WTC11 (cell line): ENCODE results near the gene IGLL5. TPM values are rescaled to one million over a fixed set of nuclear protein-coding genes. Genes with fewer than 3 reads are reported as not detected.

Experiments
- ATAC-seq: fragments of 200-7000 bp; cut with Tn5 transposase; 2 replicates; pipeline ENCODE4 v1.10.0; 2021; ENCODE audit warnings: mild to moderate bottlenecking, moderate library complexity
- CTCF ChIA-PET: fragments of 300-600 bp; sonication (Branson Sonifier 250); formaldehyde crosslinking; loops from one replicate; lab custom pipeline; 2021; ENCODE audit warnings: antibody characterized with exemption; lab: Charles Lee
- POLR2A ChIA-PET: fragments of 350-600 bp; sonication (Branson Sonifier 250); formaldehyde crosslinking; loops from one replicate; lab custom pipeline; 2021; ENCODE audit warnings: antibody characterized with exemption; lab: Charles Lee
- DNase-seq: peaks from one replicate; pipeline ENCODE4 v3.0.0; 2021; ENCODE audit warnings: low spot score
- H3K27ac Mint-ChIP-seq: 2 replicates; pipeline ENCODE4 v1.8.0; 2021; ENCODE audit warnings: mixed read lengths
- H3K27me3 Mint-ChIP-seq: 2 replicates; pipeline ENCODE4 v1.8.0; 2021; ENCODE audit warnings: low read depth, mild to moderate bottlenecking, moderate library complexity, mixed read lengths
- H3K36me3 Mint-ChIP-seq: 2 replicates; pipeline ENCODE4 v1.8.0; 2021; ENCODE audit warnings: mixed read lengths
- H3K4me1 Mint-ChIP-seq: 2 replicates; pipeline ENCODE4 v1.8.0; 2022; ENCODE audit warnings: mixed read lengths
- H3K4me3 Mint-ChIP-seq: 2 replicates; pipeline ENCODE4 v1.8.0; 2021; ENCODE audit warnings: mild to moderate bottlenecking, moderate library complexity, mixed read lengths
- H3K9me3 Mint-ChIP-seq: 2 replicates; pipeline ENCODE4 v1.8.0; 2021; ENCODE audit warnings: mixed read lengths
- ATF1 ChIP-seq: sonication (generic); formaldehyde crosslinking; IDR thresholded peaks from 2 replicates; pipeline ENCODE4 v1.8.1; 2023; ENCODE audit warnings: mild to moderate bottlenecking, moderate library complexity, missing genetic modification reagents
- FOXJ3 ChIP-seq: sonication (generic); formaldehyde crosslinking; IDR thresholded peaks from 2 replicates; pipeline ENCODE4 v1.9.0; 2021; ENCODE audit warnings: missing genetic modification reagents, mild to moderate bottlenecking, borderline replicate concordance
- GRHL2 ChIP-seq: fragments of 250-450 bp; sonication (Bioruptor Pico); IDR thresholded peaks from 2 replicates; pipeline ENCODE4 v1.8.0; 2022; ENCODE audit warnings: mild to moderate bottlenecking, moderate library complexity; ENCODE audit not compliant: insufficient replicate concordance, severe bottlenecking
- HMGXB4 ChIP-seq: sonication (generic); formaldehyde crosslinking; IDR thresholded peaks from 2 replicates; pipeline ENCODE4 v1.8.1; 2023; ENCODE audit warnings: mild to moderate bottlenecking, moderate library complexity, missing genetic modification reagents
- JAZF1 ChIP-seq: fragments of 250-450 bp; sonication (Bioruptor Pico); IDR thresholded peaks from 2 replicates; pipeline ENCODE4 v1.9.0; 2021; ENCODE audit warnings: moderate library complexity, mild to moderate bottlenecking, inconsistent platforms
- PREB ChIP-seq: sonication (generic); formaldehyde crosslinking; IDR thresholded peaks from 2 replicates; pipeline ENCODE4 v1.8.1; 2022; ENCODE audit warnings: mild to moderate bottlenecking, missing genetic modification reagents, moderate library complexity, borderline replicate concordance
- RELA ChIP-seq: sonication (generic); formaldehyde crosslinking; IDR thresholded peaks from 2 replicates; pipeline ENCODE4 v1.8.1; 2022; ENCODE audit warnings: missing genetic modification reagents, mild to moderate bottlenecking, borderline replicate concordance
- SMAD4 ChIP-seq: sonication (generic); formaldehyde crosslinking; IDR thresholded peaks from 2 replicates; pipeline ENCODE4 v1.8.0; 2022; ENCODE audit warnings: mild to moderate bottlenecking, missing genetic modification reagents
- SOX15 ChIP-seq: fragments of 250-450 bp; sonication (Bioruptor Pico); IDR thresholded peaks from 2 replicates; pipeline ENCODE4 v1.9.0; 2021; ENCODE audit warnings: mild to moderate bottlenecking
- TEAD1 ChIP-seq: sonication (generic); formaldehyde crosslinking; IDR thresholded peaks from 2 replicates; pipeline ENCODE4 v1.8.0; 2022; ENCODE audit warnings: mild to moderate bottlenecking, missing genetic modification reagents
- TP53 ChIP-seq: sonication (generic); formaldehyde crosslinking; IDR thresholded peaks from 2 replicates; pipeline ENCODE4 v1.8.1; 2023; ENCODE audit warnings: mild to moderate bottlenecking, missing genetic modification reagents
- USF1 ChIP-seq: sonication (generic); formaldehyde crosslinking; IDR thresholded peaks from 2 replicates; pipeline ENCODE4 v1.8.0; 2022; ENCODE audit warnings: mild to moderate bottlenecking, missing genetic modification reagents
- ZNF232 ChIP-seq: sonication (generic); formaldehyde crosslinking; IDR thresholded peaks from 2 replicates; pipeline ENCODE4 v1.8.0; 2022; ENCODE audit warnings: mild to moderate bottlenecking, missing genetic modification reagents
- ZNF317 ChIP-seq: sonication (generic); formaldehyde crosslinking; IDR thresholded peaks from 2 replicates; pipeline ENCODE4 v1.8.1; 2023; ENCODE audit warnings: low read depth, mild to moderate bottlenecking, moderate library complexity, missing genetic modification reagents, borderline replicate concordance
- ZNF423 ChIP-seq: fragments of 250-450 bp; sonication (Bioruptor Pico); IDR thresholded peaks from 2 replicates; pipeline ENCODE4 v2.1.2; 2022; ENCODE audit warnings: mild to moderate bottlenecking, moderate library complexity
- total RNA-seq: library from RNA; stranded (reverse); gene quantifications from 3 replicates; pipeline ENCODE4 v1.2.3, GENCODE V29; 2021
- TF ChIP-seq, protein P1 (sequence below): sonication (generic); formaldehyde crosslinking; conservative IDR thresholded peaks from 2 replicates; pipeline ENCODE4 v1.8.1; 2023; ENCODE audit warnings: mild to moderate bottlenecking, low read depth, missing genetic modification reagents, moderate library complexity
- TF ChIP-seq, protein P2 (sequence below): sonication (generic); formaldehyde crosslinking; IDR thresholded peaks from 2 replicates; pipeline ENCODE4 v1.8.1; 2023; ENCODE audit warnings: mild to moderate bottlenecking, missing genetic modification reagents, moderate library complexity
- TF ChIP-seq, protein P3 (sequence below): sonication (generic); formaldehyde crosslinking; IDR thresholded peaks from 2 replicates; pipeline ENCODE4 v1.8.1; 2022; ENCODE audit warnings: low read depth, mild to moderate bottlenecking, moderate library complexity, missing genetic modification reagents, borderline replicate concordance
- TF ChIP-seq, protein P4 (sequence below): sonication (generic); formaldehyde crosslinking; IDR thresholded peaks from 2 replicates; pipeline ENCODE4 v1.8.0; 2023; ENCODE audit warnings: missing genetic modification reagents, mild to moderate bottlenecking, borderline replicate concordance
- TF ChIP-seq, protein P5 (sequence below): fragments of 250-450 bp; sonication (Bioruptor Pico); IDR thresholded peaks from 2 replicates; pipeline ENCODE4 v2.1.2; 2022; ENCODE audit warnings: mild to moderate bottlenecking, moderate library complexity
- TF ChIP-seq, protein P6 (sequence below): sonication (generic); formaldehyde crosslinking; IDR thresholded peaks from 2 replicates; pipeline ENCODE4 v1.8.0; 2023; ENCODE audit warnings: missing genetic modification reagents

Gene IGLL5
- total RNA-seq, 1 experiment from 2014 or later = not detected

DNA sequence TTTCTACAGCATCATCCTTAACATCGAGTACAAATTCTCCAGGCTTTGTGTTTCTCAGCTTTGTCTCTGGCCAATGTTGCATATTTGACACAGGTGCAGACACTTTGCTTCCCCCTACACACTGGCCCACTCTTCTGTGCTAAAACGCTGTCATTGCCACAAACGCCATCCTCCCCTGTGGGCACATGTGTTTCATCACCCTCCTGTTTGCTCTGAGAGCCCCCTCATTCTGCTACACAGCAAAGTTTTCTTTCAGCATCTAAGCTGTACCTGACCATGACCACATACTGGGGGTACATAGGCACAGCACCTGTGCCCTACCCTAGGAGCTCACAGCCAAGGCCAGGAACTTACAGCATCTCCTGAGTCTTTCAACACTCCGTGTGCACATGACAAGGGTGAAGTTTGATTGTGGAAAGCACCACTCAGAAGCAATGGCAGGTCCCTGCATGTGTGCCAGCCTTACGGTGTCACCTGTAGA, 7.9 kb upstream of the IGLL5 start (continued):
- TF ChIP-seq RELA (CRISPR knock-in tag) (no peak), SMAD4 (CRISPR knock-in tag) (no peak), FOXJ3 (CRISPR knock-in tag) (no peak), ZNF423 (CRISPR knock-in tag) (no peak), ZNF317 (CRISPR knock-in tag) (no peak), TEAD1 (CRISPR knock-in tag) (no peak), HMGXB4 (no peak), PREB (CRISPR knock-in tag) (no peak)
- TF ChIP-seq, protein P1, sequence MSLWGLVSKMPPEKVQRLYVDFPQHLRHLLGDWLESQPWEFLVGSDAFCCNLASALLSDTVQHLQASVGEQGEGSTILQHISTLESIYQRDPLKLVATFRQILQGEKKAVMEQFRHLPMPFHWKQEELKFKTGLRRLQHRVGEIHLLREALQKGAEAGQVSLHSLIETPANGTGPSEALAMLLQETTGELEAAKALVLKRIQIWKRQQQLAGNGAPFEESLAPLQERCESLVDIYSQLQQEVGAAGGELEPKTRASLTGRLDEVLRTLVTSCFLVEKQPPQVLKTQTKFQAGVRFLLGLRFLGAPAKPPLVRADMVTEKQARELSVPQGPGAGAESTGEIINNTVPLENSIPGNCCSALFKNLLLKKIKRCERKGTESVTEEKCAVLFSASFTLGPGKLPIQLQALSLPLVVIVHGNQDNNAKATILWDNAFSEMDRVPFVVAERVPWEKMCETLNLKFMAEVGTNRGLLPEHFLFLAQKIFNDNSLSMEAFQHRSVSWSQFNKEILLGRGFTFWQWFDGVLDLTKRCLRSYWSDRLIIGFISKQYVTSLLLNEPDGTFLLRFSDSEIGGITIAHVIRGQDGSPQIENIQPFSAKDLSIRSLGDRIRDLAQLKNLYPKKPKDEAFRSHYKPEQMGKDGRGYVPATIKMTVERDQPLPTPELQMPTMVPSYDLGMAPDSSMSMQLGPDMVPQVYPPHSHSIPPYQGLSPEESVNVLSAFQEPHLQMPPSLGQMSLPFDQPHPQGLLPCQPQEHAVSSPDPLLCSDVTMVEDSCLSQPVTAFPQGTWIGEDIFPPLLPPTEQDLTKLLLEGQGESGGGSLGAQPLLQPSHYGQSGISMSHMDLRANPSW (CRISPR knock-in tag) = no peak
- TF ChIP-seq, protein P2, sequence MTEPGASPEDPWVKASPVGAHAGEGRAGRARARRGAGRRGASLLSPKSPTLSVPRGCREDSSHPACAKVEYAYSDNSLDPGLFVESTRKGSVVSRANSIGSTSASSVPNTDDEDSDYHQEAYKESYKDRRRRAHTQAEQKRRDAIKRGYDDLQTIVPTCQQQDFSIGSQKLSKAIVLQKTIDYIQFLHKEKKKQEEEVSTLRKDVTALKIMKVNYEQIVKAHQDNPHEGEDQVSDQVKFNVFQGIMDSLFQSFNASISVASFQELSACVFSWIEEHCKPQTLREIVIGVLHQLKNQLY (CRISPR knock-in tag) = no peak
- TF ChIP-seq, protein P3, sequence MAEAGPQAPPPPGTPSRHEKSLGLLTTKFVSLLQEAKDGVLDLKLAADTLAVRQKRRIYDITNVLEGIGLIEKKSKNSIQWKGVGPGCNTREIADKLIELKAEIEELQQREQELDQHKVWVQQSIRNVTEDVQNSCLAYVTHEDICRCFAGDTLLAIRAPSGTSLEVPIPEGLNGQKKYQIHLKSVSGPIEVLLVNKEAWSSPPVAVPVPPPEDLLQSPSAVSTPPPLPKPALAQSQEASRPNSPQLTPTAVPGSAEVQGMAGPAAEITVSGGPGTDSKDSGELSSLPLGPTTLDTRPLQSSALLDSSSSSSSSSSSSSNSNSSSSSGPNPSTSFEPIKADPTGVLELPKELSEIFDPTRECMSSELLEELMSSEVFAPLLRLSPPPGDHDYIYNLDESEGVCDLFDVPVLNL (CRISPR knock-in tag) = no peak
- TF ChIP-seq, protein P4, sequence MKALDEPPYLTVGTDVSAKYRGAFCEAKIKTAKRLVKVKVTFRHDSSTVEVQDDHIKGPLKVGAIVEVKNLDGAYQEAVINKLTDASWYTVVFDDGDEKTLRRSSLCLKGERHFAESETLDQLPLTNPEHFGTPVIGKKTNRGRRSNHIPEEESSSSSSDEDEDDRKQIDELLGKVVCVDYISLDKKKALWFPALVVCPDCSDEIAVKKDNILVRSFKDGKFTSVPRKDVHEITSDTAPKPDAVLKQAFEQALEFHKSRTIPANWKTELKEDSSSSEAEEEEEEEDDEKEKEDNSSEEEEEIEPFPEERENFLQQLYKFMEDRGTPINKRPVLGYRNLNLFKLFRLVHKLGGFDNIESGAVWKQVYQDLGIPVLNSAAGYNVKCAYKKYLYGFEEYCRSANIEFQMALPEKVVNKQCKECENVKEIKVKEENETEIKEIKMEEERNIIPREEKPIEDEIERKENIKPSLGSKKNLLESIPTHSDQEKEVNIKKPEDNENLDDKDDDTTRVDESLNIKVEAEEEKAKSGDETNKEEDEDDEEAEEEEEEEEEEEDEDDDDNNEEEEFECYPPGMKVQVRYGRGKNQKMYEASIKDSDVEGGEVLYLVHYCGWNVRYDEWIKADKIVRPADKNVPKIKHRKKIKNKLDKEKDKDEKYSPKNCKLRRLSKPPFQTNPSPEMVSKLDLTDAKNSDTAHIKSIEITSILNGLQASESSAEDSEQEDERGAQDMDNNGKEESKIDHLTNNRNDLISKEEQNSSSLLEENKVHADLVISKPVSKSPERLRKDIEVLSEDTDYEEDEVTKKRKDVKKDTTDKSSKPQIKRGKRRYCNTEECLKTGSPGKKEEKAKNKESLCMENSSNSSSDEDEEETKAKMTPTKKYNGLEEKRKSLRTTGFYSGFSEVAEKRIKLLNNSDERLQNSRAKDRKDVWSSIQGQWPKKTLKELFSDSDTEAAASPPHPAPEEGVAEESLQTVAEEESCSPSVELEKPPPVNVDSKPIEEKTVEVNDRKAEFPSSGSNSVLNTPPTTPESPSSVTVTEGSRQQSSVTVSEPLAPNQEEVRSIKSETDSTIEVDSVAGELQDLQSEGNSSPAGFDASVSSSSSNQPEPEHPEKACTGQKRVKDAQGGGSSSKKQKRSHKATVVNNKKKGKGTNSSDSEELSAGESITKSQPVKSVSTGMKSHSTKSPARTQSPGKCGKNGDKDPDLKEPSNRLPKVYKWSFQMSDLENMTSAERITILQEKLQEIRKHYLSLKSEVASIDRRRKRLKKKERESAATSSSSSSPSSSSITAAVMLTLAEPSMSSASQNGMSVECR (CRISPR knock-in tag) = no peak
- TF ChIP-seq, all 79 proteins: peak for 0

DNA sequence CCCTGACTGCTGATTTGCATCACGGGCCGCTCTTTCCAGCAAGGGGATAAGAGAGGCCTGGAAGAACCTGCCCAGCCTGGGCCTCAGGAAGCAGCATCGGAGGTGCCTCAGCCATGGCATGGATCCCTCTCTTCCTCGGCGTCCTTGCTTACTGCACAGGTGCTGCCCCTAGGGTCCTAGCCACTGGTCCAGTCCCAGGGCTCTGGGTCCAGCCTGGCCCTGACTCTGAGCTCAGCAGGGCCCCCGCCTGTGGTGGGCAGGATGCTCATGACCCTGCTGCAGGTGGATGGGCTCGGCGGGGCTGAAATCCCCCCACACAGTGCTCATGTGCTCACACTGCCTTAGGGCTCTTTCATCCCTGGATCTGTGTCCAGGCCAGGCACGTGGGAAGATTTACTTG, 7.0 kb upstream of the IGLL5 start:
- peaks cover 77% of the 10 kb centered on the region for H3K27me3 Mint-ChIP-seq
- H3K9me3 Mint-ChIP-seq = no peaks in the 10 kb centered on the region
- H3K4me1 Mint-ChIP-seq = no peaks in the 10 kb centered on the region
- ChIA-PET POLR2A (no interaction called here), CTCF (interaction anchor here (0.8 to 6.2 kb wide), 10 partner anchors 10 to 113 kb away, joined by 3 to 102 read pairs (median 6); no protein-coding TSS in a partner anchor)
- no peak for DNase-seq
- no peak overlapping the region for H3K27ac Mint-ChIP-seq
- H3K36me3 Mint-ChIP-seq = no peaks in the 10 kb centered on the region
- no peak overlapping the region for H3K4me3 Mint-ChIP-seq
- ATAC-seq = no peak
- no peak for TF ChIP-seq GRHL2
- TF ChIP-seq, protein P5, sequence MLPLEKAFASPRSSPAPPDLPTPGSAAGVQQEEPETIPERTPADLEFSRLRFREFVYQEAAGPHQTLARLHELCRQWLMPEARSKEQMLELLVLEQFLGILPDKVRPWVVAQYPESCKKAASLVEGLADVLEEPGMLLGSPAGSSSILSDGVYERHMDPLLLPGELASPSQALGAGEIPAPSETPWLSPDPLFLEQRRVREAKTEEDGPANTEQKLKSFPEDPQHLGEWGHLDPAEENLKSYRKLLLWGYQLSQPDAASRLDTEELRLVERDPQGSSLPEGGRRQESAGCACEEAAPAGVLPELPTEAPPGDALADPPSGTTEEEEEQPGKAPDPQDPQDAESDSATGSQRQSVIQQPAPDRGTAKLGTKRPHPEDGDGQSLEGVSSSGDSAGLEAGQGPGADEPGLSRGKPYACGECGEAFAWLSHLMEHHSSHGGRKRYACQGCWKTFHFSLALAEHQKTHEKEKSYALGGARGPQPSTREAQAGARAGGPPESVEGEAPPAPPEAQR (CRISPR knock-in tag) = no peak
- no peak for TF ChIP-seq USF1
- TF ChIP-seq ATF1 (CRISPR knock-in tag) = no peak
- TF ChIP-seq ZNF232 = no peak
- TF ChIP-seq TP53 (CRISPR knock-in tag) = no peak
- TF ChIP-seq JAZF1 (CRISPR knock-in tag) = no peak
- TF ChIP-seq, protein P6, sequence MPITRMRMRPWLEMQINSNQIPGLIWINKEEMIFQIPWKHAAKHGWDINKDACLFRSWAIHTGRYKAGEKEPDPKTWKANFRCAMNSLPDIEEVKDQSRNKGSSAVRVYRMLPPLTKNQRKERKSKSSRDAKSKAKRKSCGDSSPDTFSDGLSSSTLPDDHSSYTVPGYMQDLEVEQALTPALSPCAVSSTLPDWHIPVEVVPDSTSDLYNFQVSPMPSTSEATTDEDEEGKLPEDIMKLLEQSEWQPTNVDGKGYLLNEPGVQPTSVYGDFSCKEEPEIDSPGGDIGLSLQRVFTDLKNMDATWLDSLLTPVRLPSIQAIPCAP = no peak
- no peak for TF ChIP-seq FOXJ3 (CRISPR knock-in tag)
- no peak for TF ChIP-seq SOX15 (CRISPR knock-in tag)
